MV-4-11 (cell line): ENCODE results near the gene PRELID3B.

Source experiments
- DNase-seq: peaks from one replicate; lab custom pipeline; 2025; lab: John Stamatoyannopoulos, UW

The PRELID3B gene

DNA sequence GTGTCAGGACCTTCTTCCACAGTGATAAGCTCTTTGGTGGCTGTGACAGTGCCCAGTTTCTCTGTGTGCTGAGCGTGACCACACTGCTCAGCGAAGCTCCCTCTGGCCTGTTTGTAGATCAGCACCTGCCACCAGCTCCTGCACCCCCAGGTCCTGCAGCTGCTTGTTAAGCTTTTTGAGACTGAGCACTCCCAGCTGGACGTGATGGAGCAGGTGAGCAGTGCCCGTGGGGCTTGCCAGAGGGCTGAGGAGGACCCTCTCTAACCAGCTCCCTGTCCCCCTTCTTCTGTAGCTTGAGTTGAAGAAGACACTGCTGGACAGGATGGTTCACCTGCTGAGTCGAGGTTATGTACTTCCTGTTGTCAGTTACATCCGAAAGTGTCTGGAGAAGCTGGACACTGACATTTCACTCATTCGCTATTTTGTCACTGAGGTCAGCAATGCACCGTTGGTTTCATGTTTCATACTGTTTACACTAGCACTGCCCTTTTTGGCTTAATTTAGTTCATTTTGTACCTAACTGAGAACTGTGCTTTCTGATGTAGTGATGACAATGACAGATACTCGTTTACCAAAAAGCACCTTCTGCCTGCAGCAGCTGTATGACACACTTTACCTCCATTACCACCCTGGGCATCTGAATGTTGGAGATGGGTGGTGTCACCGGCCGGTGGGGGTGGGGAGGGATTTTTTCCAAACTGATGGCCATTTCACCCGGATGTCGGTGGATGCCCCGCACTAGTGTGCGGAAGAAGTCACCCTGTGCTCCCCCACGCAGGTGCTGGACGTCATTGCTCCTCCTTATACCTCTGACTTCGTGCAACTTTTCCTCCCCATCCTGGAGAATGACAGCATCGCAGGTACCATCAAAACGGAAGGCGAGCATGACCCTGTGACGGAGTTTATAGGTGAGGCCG lies 49.0 kb downstream of the PRELID3B start:
- DNase-seq, result no peak

- no peak for DNase-seq
Measured at GRCh38 chr20:58992911-58993310, 49.7 kb downstream of the PRELID3B start.

DNA sequence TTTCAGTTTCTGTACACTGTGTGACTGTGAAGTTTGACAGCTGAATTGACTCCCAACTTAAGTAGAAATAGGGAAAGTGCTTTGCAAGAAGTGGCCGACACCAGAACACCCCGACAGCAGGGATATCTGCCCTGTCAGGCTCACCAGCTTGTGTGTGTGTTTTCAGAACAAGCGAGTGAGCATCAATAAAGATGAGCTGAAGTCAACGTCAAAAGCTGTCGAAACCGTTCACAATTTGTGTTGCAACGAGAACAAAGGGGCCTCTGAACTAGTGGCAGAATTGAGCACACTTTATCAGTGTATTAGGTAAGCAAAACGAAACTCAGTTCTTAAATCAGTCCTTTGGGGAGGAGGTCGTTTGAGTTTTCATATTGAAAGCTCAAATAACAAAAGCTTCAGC lies 50.9 kb downstream of the PRELID3B start:
- DNase-seq, result no peak

- no peak for DNase-seq
Measured at GRCh38 chr20:58990651-58991445, 51.7 kb downstream of the PRELID3B start.

DNA sequence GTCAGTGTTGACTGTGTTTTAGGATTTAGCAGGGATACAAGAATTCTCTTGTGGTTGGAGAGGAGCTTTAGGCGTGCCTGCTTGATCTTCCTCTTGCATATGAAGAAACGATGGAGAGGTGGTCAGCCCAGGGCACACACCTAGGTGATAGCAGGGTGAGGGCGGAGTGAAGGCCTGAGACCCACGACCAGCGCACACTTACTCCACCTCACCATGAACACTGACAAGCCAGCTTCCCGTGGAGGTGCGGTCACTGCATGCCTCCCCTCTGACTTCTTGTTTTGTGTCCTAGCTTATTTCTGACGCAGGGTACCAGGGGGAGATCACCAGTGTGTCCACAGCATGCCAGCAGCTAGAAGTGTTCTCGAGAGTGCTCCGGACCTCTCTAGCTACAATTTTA lies 53.4 kb downstream of the PRELID3B start:
- DNase-seq, result no peak

- no peak for DNase-seq
Measured at GRCh38 chr20:58988565-58988882, 54.1 kb downstream of the PRELID3B start.

DNA sequence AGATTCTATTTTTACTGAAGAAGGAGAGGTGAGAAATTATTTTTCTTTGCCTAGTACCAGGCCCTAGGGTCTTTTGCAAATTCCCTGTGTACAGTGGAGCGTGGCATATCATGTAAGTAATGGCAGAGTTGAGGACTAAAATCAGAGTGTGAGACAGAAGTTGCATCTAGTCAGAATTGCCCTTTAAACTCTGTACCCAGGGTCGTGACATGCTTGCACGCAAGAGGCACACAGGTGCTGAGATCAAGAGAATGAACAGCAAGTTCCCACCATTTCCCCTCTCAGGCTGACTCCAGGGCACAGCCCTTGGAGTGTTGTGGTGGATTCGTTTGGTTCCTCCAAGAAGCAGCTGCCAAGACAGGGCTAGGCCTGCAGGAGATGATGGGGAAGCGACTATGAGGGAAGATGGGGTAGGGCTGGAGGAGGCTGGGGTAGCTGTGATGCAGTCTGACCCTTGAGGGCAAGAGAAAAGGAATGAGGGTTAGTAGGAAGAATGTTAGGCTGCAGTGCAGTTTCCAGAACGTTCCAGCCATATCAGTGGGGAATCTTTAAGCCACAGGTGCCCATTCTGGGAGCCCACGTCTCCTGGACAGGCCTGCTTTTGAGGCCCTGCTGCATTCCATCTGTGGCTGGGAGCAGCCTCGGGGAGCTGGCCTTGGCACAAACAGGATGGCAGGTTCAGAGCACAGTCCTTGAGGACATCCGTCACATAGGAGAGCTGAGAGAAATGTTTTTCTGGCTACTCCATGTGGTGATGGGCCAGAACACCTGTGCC lies 54.6 kb downstream of the PRELID3B start:
- DNase-seq, result no peak

DNA sequence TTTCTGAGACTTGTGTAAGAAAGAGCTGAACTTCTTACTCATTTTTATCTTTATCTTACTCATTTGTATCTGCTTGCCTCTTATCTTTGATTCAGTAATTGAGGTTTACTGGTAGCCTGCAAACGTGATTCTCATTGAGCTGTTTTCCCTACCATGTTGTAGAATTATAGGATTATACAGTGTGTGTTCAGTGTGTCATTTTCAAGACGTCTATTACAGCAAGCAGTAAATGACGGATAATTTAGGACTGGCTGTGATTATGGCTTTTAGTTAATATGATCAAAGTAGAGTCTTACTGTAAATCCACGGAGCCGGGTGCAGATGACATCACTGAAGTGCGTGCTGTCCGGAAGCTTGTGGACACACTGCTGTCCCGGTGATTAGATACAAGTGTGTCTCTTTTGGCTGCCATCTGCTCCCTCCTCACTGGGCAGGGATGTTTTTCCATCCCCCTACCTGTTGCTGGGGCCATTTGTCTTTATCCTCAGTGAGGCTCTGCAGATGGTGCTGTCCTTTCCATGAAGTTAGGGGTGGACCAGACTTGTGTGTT lies 55.5 kb downstream of the PRELID3B start:
- no peak for DNase-seq

DNA sequence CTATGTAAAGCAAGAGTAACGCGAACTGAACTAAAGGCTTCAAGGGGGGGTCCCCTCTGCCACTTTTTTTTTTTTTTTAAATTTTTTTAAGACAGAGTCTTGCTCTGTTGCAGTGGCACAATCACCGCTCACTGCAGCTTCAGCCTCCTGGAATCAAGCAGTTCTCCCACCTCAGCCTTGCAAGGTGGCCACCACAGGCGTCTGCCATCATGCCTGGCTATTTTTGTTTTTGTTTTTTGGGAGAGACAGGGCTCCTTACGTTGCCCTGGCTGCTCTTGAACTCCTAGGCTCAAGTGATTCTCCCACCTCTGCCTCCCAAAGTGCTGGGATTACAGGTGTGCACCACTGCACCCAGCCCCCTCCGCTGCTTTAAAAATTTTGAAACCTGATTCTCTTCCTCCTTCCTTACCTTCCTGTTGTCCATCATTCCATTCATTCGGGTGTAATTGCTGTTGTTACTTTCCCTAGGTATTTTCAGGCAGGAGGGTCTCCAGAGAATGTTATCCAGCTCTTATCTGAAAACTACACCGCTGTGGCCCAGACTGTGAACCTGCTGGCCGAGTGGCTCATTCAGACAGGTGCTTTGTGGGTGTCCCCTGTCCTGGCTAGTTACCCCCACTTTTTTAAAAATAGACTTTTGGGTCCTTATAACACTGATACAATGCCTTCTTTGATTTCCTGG lies 56.2 kb downstream of the PRELID3B start:
- DNase-seq, result no peak

DNA sequence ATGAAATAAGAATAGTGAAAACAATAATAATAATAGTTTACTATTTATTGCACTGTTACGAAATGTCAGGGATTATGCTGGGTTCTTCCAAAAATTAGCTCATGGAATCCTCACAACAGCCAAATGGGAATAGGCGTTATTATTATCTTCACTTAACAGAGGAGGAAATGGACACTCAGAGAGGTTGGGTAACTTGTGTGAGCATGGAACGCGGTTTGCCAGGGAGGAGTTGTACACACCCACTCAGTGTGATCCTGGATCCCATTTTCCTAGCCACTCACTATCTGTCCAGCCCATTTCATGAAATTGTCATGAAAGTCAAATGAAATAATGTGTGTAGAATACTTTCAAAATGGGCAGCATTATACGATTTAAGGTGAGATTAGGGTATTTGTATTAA lies 56.9 kb downstream of the PRELID3B start:
- DNase-seq, result no peak

GRCh38 chr20:58984691-58985090 lies 57.9 kb downstream of the PRELID3B start:
- no peak for DNase-seq
